HepG2 (cell line): ENCODE measurements around the gene NPAS2. TPM values are rescaled to one million over a fixed set of nuclear protein-coding genes. Genes with fewer than 3 reads are reported as not detected.
A peak's percentile ranks its signal among the peaks of the same experiment; 100 is the strongest.

Source experiments
- CBX1 ChIP-seq: IDR thresholded peaks from one replicate; pipeline ENCODE4 v1.6.1; 2016; ENCODE audit warnings: antibody characterized with exemption, low read depth
- CC2D1A ChIP-seq: sonication (generic); formaldehyde crosslinking; IDR thresholded peaks from 2 replicates; pipeline ENCODE4 v1.8.1; 2023; ENCODE audit warnings: mild to moderate bottlenecking, missing genetic modification reagents
- GABPB1 ChIP-seq: IDR thresholded peaks from 2 replicates; pipeline ENCODE4 v1.6.1; 2016; ENCODE audit warnings: mild to moderate bottlenecking, missing genetic modification reagents, moderate library complexity, missing compliant biosample characterization
- GATA4 ChIP-seq: sonication (generic); IDR thresholded peaks from 2 replicates; pipeline ENCODE4 v1.6.1; 2016; ENCODE audit warnings: antibody characterized with exemption, low read depth, borderline replicate concordance
- JUND ChIP-seq: sonication (generic); formaldehyde crosslinking; IDR thresholded peaks from 2 replicates; pipeline ENCODE4 v1.8.0; 2022; ENCODE audit warnings: mild to moderate bottlenecking, missing genetic modification reagents
- PAWR ChIP-seq: sonication (generic); formaldehyde crosslinking; IDR thresholded peaks from 2 replicates; pipeline ENCODE4 v1.4.0; 2020; ENCODE audit warnings: missing genetic modification reagents, mild to moderate bottlenecking, borderline replicate concordance
- PHB2 ChIP-seq: fragments of 450-650 bp; IDR thresholded peaks from 2 replicates; pipeline ENCODE4 v1.6.1; 2018; ENCODE audit not compliant: partially characterized antibody
- TBX2 ChIP-seq: sonication (generic); formaldehyde crosslinking; IDR thresholded peaks from 2 replicates; pipeline ENCODE4 v1.5.0; 2020; ENCODE audit warnings: missing genetic modification reagents, mild to moderate bottlenecking, borderline replicate concordance
- THRA ChIP-seq: sonication (generic); formaldehyde crosslinking; IDR thresholded peaks from 2 replicates; pipeline ENCODE4 v1.4.0; 2020; ENCODE audit warnings: missing genetic modification reagents, borderline replicate concordance
- USF2 ChIP-seq, 2 experiments: sonication (generic) in 1 of 2; formaldehyde crosslinking in 1 of 2; IDR thresholded peaks; 2 replicates each; pipeline versions ENCODE4 v1.5.1 to v1.6.1; 2011 to 2020; ENCODE audit warnings: borderline replicate concordance in 1 of 2, low read depth in 1 of 2, low read length in 1 of 2, mild to moderate bottlenecking in 1 of 2, missing genetic modification reagents in 1 of 2, moderate library complexity in 1 of 2
- ZKSCAN1 ChIP-seq: fragments of 150-350 bp; IDR thresholded peaks from 2 replicates; pipeline ENCODE4 v1.6.1; 2014; ENCODE audit warnings: low read length
- ZNF101 ChIP-seq: sonication (generic); formaldehyde crosslinking; IDR thresholded peaks from 2 replicates; pipeline ENCODE4 v1.4.0; 2020; ENCODE audit warnings: mild to moderate bottlenecking, low read depth, missing genetic modification reagents, borderline replicate concordance
- ZNF136 ChIP-seq: sonication (generic); formaldehyde crosslinking; IDR thresholded peaks from 2 replicates; pipeline ENCODE4 v1.8.1; 2022; ENCODE audit warnings: low read depth, mild to moderate bottlenecking, moderate library complexity, missing genetic modification reagents
- ZNF367 ChIP-seq: sonication (generic); formaldehyde crosslinking; IDR thresholded peaks from 2 replicates; pipeline ENCODE4 v1.4.0; 2020; ENCODE audit warnings: missing genetic modification reagents, borderline replicate concordance
- ZNF788 ChIP-seq: sonication (generic); formaldehyde crosslinking; IDR thresholded peaks from 2 replicates; pipeline ENCODE4 v1.5.0; 2020; ENCODE audit warnings: mild to moderate bottlenecking, missing genetic modification reagents, borderline replicate concordance
- polyA plus RNA-seq, 8 experiments: library from polyadenylated mRNA; depleted of rRNA in 3 of 8; stranded (reverse) in 7 of 8; unstranded in 1 of 8; fragments of >200 nt; fragmentation: Illumina TruSeq in 4 of 8; extraction: Trizol in 4 of 8; gene quantifications; 2 replicates each; pipeline versions ENCODE4 v1.2.1 to v1.2.3, GENCODE V29; 2011 to 2016; ENCODE audit warnings: low read depth in 4 of 8, missing spikeins in 1 of 8, mixed read lengths in 1 of 8; ENCODE audit not compliant: insufficient read depth in 1 of 8
- total RNA-seq, 5 experiments: library from RNA; depleted of rRNA; stranded (reverse); fragments of >200 nt; fragmentation: Illumina TruSeq; extraction: Trizol; gene quantifications; 2 replicates each; pipeline ENCODE4 v1.2.3, GENCODE V29; 2016; ENCODE audit warnings: low read depth in 1 of 5
- TF ChIP-seq, protein P1 (sequence below): sonication (generic); formaldehyde crosslinking; IDR thresholded peaks from 2 replicates; pipeline ENCODE4 v1.4.0; 2020; ENCODE audit warnings: missing genetic modification reagents
- TF ChIP-seq, protein P2 (sequence below): sonication (generic); formaldehyde crosslinking; IDR thresholded peaks from 2 replicates; pipeline ENCODE4 v1.5.1; 2020; ENCODE audit warnings: missing genetic modification reagents, mild to moderate bottlenecking, borderline replicate concordance
- TF ChIP-seq, protein P3 (sequence below): sonication (generic); formaldehyde crosslinking; IDR thresholded peaks from 2 replicates; pipeline ENCODE4 v1.4.0; 2020; ENCODE audit warnings: missing genetic modification reagents

The NPAS2 gene
- total and polyA plus RNA-seq, 2 of the 13 experiments (the other 11 are each of a cell fraction or from before 2014, with no cell fraction given), result 14.8 to 37.5 TPM

GRCh38 chr2:100882645-100883613, 63.0 kb downstream of the NPAS2 start (continued):
- TF ChIP-seq THRA (CRISPR knock-in tag) (peak; percentile 97), JUND (CRISPR knock-in tag) (peak; percentile 90), ZNF136 (CRISPR knock-in tag) (peak; percentile 60; the same call in 1 of the 2 replicates), PAWR (CRISPR knock-in tag) (no peak), TBX2 (CRISPR knock-in tag) (peak; percentile 78), CC2D1A (CRISPR knock-in tag) (no peak), ZNF367 (CRISPR knock-in tag) (no peak), PHB2 (no peak), USF2 (IDR thresholded peaks at IDR 0.05; ENCODE audit: low read depth, low read length) (peak; percentile 50; the same call in 1 of the 2 replicates), USF2 (CRISPR knock-in tag; IDR thresholded peaks at IDR 0.05; ENCODE audit: borderline replicate concordance) (0 out of 2 replicates have a peak, but pooled peaks have one; percentile 34), ZNF101 (no peak), GATA4 (peak; percentile 70; the same call in 1 of the 2 replicates), GABPB1 (CRISPR knock-in tag) (no peak; the same call in 1 of the 2 replicates), CBX1 (no peak), ZNF788 (CRISPR knock-in tag) (0 out of 2 replicates have a peak, but pooled peaks have one; percentile 43), ZKSCAN1 (no peak; the same call in 1 of the 2 replicates)
- TF ChIP-seq, protein P1, sequence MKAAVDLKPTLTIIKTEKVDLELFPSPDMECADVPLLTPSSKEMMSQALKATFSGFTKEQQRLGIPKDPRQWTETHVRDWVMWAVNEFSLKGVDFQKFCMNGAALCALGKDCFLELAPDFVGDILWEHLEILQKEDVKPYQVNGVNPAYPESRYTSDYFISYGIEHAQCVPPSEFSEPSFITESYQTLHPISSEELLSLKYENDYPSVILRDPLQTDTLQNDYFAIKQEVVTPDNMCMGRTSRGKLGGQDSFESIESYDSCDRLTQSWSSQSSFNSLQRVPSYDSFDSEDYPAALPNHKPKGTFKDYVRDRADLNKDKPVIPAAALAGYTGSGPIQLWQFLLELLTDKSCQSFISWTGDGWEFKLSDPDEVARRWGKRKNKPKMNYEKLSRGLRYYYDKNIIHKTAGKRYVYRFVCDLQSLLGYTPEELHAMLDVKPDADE (CRISPR knock-in tag), result no peak
- TF ChIP-seq, protein P2, sequence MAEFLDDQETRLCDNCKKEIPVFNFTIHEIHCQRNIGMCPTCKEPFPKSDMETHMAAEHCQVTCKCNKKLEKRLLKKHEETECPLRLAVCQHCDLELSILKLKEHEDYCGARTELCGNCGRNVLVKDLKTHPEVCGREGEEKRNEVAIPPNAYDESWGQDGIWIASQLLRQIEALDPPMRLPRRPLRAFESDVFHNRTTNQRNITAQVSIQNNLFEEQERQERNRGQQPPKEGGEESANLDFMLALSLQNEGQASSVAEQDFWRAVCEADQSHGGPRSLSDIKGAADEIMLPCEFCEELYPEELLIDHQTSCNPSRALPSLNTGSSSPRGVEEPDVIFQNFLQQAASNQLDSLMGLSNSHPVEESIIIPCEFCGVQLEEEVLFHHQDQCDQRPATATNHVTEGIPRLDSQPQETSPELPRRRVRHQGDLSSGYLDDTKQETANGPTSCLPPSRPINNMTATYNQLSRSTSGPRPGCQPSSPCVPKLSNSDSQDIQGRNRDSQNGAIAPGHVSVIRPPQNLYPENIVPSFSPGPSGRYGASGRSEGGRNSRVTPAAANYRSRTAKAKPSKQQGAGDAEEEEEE (CRISPR knock-in tag), result no peak
- TF ChIP-seq, protein P3, sequence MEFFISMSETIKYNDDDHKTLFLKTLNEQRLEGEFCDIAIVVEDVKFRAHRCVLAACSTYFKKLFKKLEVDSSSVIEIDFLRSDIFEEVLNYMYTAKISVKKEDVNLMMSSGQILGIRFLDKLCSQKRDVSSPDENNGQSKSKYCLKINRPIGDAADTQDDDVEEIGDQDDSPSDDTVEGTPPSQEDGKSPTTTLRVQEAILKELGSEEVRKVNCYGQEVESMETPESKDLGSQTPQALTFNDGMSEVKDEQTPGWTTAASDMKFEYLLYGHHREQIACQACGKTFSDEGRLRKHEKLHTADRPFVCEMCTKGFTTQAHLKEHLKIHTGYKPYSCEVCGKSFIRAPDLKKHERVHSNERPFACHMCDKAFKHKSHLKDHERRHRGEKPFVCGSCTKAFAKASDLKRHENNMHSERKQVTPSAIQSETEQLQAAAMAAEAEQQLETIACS (CRISPR knock-in tag), result no peak
